GM21526 (cell line): ENCODE data around the gene RASGRF2.

Source experiments
- ATAC-seq: cut with Tn5 transposase; IDR thresholded peaks from one replicate; pipeline ENCODE4 v1.9.1; 2021; ENCODE audit warnings: moderate library complexity; ENCODE audit not compliant: unreplicated experiment, low FRiP score

Gene RASGRF2

GRCh38 chr5:81162501-81162900 lies 202.3 kb downstream of the RASGRF2 start:
- no peak for ATAC-seq

GRCh38 chr5:81163651-81164050 lies 203.5 kb downstream of the RASGRF2 start:
- no peak for ATAC-seq

- ATAC-seq, result no peak
Observed at GRCh38 chr5:81164476-81164875, 204.3 kb downstream of the RASGRF2 start.

GRCh38 chr5:81164936-81165335 lies 204.8 kb downstream of the RASGRF2 start:
- ATAC-seq, result no peak

- peak; percentile 52 for ATAC-seq
Observed at GRCh38 chr5:81165493-81166119, 205.4 kb downstream of the RASGRF2 start.

- no peak for ATAC-seq
Observed at GRCh38 chr5:81166430-81166829, 206.3 kb downstream of the RASGRF2 start.

- no peak for ATAC-seq
Observed at GRCh38 chr5:81167078-81167477, 206.9 kb downstream of the RASGRF2 start.

GRCh38 chr5:81167544-81167943 lies 207.4 kb downstream of the RASGRF2 start:
- no peak for ATAC-seq

- no peak for ATAC-seq
Observed at GRCh38 chr5:81169924-81170323, 209.8 kb downstream of the RASGRF2 start.

- ATAC-seq, result no peak
Observed at GRCh38 chr5:81171769-81172168, 211.6 kb downstream of the RASGRF2 start.

GRCh38 chr5:81172710-81173109 lies 212.5 kb downstream of the RASGRF2 start:
- no peak for ATAC-seq

GRCh38 chr5:81177061-81177460 lies 216.9 kb downstream of the RASGRF2 start:
- ATAC-seq, result no peak

- ATAC-seq, result no peak
Observed at GRCh38 chr5:81179959-81180358, 219.8 kb downstream of the RASGRF2 start.

GRCh38 chr5:81180780-81181460 lies 220.8 kb downstream of the RASGRF2 start:
- ATAC-seq, result no peak

GRCh38 chr5:81181576-81182316 lies 221.6 kb downstream of the RASGRF2 start:
- ATAC-seq, result no peak

GRCh38 chr5:81182396-81183390 lies 222.5 kb downstream of the RASGRF2 start:
- no peak for ATAC-seq

- no peak for ATAC-seq
Observed at GRCh38 chr5:81183811-81184748, 223.9 kb downstream of the RASGRF2 start.

GRCh38 chr5:81184749-81185110 lies 224.6 kb downstream of the RASGRF2 start:
- ATAC-seq, result no peak

GRCh38 chr5:81187885-81188284 lies 227.7 kb downstream of the RASGRF2 start:
- ATAC-seq, result no peak
